ENCODE results near the gene KSR2. TPM values are rescaled to one million over a fixed set of nuclear protein-coding genes. Genes with fewer than 3 reads are reported as not detected.

Gene KSR2
- total RNA-seq, 1 experiment from 2014 or later, result 0.15 TPM

DNA sequence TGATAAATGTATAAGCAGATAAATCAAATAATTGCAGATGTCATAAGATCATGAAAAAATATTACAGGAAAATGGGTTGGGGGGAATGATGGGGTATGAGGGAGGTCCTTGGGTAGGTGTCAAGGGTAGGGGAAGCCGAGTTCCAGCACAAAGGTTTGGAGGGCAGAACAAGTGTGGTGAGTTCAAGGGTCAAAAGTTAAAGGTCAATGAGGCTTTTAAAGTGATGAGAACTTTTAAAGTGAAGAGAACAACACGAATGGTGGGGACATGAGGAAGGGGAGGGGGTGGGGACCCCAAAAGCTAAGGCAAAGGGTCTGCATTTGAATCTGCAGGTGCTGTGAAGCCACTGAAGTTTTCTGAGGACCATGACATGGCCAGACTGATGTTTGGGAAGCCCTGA is 406.8 kb downstream of the KSR2 start:
- DNase-seq (ENCODE audit: low read depth, low spot score) (no peak), ATAC-seq (no peak)
- TF ChIP-seq TCF7L2 (IDR thresholded peaks at IDR 0.05; ENCODE audit: low read depth, low read length) (no peak), SIN3A (IDR thresholded peaks at IDR 0.05; ENCODE audit: borderline replicate concordance, insufficient read depth, low read depth, low read length) (no peak)
- TF ChIP-seq, protein P1, sequence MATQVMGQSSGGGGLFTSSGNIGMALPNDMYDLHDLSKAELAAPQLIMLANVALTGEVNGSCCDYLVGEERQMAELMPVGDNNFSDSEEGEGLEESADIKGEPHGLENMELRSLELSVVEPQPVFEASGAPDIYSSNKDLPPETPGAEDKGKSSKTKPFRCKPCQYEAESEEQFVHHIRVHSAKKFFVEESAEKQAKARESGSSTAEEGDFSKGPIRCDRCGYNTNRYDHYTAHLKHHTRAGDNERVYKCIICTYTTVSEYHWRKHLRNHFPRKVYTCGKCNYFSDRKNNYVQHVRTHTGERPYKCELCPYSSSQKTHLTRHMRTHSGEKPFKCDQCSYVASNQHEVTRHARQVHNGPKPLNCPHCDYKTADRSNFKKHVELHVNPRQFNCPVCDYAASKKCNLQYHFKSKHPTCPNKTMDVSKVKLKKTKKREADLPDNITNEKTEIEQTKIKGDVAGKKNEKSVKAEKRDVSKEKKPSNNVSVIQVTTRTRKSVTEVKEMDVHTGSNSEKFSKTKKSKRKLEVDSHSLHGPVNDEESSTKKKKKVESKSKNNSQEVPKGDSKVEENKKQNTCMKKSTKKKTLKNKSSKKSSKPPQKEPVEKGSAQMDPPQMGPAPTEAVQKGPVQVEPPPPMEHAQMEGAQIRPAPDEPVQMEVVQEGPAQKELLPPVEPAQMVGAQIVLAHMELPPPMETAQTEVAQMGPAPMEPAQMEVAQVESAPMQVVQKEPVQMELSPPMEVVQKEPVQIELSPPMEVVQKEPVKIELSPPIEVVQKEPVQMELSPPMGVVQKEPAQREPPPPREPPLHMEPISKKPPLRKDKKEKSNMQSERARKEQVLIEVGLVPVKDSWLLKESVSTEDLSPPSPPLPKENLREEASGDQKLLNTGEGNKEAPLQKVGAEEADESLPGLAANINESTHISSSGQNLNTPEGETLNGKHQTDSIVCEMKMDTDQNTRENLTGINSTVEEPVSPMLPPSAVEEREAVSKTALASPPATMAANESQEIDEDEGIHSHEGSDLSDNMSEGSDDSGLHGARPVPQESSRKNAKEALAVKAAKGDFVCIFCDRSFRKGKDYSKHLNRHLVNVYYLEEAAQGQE (IDR thresholded peaks at IDR 0.05; ENCODE audit: insufficient read depth in 1 of 2, low read depth in 2 of 2, low read length in 1 of 2), result no peak
- TF ChIP-seq, protein P2, sequence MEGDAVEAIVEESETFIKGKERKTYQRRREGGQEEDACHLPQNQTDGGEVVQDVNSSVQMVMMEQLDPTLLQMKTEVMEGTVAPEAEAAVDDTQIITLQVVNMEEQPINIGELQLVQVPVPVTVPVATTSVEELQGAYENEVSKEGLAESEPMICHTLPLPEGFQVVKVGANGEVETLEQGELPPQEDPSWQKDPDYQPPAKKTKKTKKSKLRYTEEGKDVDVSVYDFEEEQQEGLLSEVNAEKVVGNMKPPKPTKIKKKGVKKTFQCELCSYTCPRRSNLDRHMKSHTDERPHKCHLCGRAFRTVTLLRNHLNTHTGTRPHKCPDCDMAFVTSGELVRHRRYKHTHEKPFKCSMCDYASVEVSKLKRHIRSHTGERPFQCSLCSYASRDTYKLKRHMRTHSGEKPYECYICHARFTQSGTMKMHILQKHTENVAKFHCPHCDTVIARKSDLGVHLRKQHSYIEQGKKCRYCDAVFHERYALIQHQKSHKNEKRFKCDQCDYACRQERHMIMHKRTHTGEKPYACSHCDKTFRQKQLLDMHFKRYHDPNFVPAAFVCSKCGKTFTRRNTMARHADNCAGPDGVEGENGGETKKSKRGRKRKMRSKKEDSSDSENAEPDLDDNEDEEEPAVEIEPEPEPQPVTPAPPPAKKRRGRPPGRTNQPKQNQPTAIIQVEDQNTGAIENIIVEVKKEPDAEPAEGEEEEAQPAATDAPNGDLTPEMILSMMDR (IDR thresholded peaks at IDR 0.05), result no peak
- H3K9me3 ChIP-seq (ENCODE audit: control insufficient read depth, insufficient read depth, low read depth, low read length), result no peaks in the 10 kb centered on the region
- ChIA-PET CTCF (no interaction called here), POLR2A (no interaction called here)
- no TSS peak for BruUV-seq (replicated peaks)
- intact Hi-C loops (cut with micrococcal nuclease; ENCODE audit: unreplicated experiment) (no loop called here), in situ Hi-C loops (cut with HindIII; ENCODE audit: low pct_unique_long_range_greater_than_20kb, low sequenced_read_pairs) (no loop called here)
- H3K36me3 ChIP-seq (ENCODE audit: control insufficient read depth, insufficient read depth, low read length), result no peaks in the 10 kb centered on the region
- no peak overlapping the region for H3K4me3 ChIP-seq (ENCODE audit: low read depth in 2 of 2, low read length in 2 of 2)
- peaks cover 5% of the 10 kb centered on the region for H3K27me3 ChIP-seq (ENCODE audit: control insufficient read depth, insufficient read depth, low read length)
- no peak overlapping the region for H3K27ac ChIP-seq (ENCODE audit: low read length)
- H3K4me1 ChIP-seq (ENCODE audit: control insufficient read depth, insufficient read depth, low read length), result no peaks in the 10 kb centered on the region

DNA sequence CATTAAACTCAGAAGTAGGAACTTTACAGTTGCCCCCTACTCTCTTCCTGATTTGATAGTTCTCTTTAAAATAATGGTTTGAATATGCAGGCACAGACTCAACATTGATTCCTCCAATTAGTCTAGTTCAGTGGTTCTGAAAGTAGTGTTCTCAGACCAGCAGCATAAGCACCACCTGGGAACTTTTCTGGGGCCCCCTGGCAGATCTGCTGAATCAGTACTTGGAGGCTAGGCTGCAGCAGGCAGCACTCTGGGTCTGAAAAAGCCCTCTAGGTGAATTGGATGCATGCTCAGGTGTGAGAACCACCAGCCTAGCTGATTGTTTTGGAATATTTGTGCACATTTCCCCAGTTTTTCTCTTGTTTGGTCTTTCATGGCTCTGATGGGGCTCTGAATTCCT is 408.8 kb downstream of the KSR2 start:
- ATAC-seq (no peak), DNase-seq (ENCODE audit: low read depth, low spot score) (no peak)
- in situ Hi-C loops (cut with HindIII; ENCODE audit: low pct_unique_long_range_greater_than_20kb, low sequenced_read_pairs), result no loop called here
- Histone ChIP-seq H3K36me3 (ENCODE audit: control insufficient read depth, insufficient read depth, low read length) (no peaks in the 10 kb centered on the region), H3K9me3 (ENCODE audit: control insufficient read depth, insufficient read depth, low read depth, low read length) (no peaks in the 10 kb centered on the region), H3K27me3 (ENCODE audit: control insufficient read depth, insufficient read depth, low read length) (peaks cover 5% of the 10 kb centered on the region), H3K27ac (ENCODE audit: low read length) (no peak overlapping the region), H3K4me1 (ENCODE audit: control insufficient read depth, insufficient read depth, low read length) (no peaks in the 10 kb centered on the region), H3K4me3 (ENCODE audit: low read depth in 2 of 2, low read length in 2 of 2) (no peak overlapping the region)
- intact Hi-C loops (cut with micrococcal nuclease; ENCODE audit: unreplicated experiment), result no loop called here
- BruUV-seq (replicated peaks), result no TSS peak
- POLR2A ChIA-PET, result no interaction called here
- TF ChIP-seq, protein P1 (IDR thresholded peaks at IDR 0.05; ENCODE audit: insufficient read depth in 1 of 2, low read depth in 2 of 2, low read length in 1 of 2), result no peak
- TF ChIP-seq POLR2AphosphoS5 (IDR thresholded peaks at IDR 0.05; ENCODE audit: low read depth, low read length) (no peak), TCF7L2 (IDR thresholded peaks at IDR 0.05; ENCODE audit: low read depth, low read length) (no peak), SIN3A (IDR thresholded peaks at IDR 0.05; ENCODE audit: borderline replicate concordance, insufficient read depth, low read depth, low read length) (no peak)
- TF ChIP-seq, protein P2 (IDR thresholded peaks at IDR 0.05), result no peak
- CTCF ChIA-PET, result no interaction called here
